Measurements from ENCODE around the gene CPLANE2.

Gene CPLANE2

DNA sequence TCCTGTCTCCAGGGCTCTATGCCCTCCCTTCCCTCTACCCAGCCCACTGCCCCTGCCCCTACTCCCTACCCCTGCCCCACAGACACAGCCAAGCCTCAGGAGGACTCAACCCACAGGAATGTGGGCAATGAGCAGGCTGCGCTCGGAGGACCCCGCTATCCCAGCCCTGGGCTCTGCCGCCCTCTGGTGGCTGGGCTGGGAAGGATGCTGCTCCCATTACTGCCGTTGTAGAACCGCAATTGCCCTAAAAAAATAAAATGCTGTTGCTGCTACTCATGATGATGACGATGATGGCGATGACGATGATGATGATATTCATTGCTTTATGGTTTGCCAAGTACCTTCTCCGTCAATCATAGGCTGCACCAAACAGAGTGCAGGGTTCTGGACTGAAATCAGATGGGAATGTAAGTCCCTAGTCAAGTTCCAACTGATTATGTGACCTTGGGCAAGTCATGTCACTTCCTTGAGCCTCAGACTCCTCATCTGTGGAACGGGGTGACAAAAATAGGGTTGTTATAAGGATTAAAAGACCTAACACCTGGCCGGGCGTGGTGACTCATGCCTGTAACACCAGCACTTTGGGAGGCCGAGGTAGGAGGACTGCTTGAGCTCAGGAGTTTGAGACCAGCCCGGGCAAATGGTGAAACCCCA lies 49.1 kb downstream of the CPLANE2 start (continued):
- TF ChIP-seq, protein P1, sequence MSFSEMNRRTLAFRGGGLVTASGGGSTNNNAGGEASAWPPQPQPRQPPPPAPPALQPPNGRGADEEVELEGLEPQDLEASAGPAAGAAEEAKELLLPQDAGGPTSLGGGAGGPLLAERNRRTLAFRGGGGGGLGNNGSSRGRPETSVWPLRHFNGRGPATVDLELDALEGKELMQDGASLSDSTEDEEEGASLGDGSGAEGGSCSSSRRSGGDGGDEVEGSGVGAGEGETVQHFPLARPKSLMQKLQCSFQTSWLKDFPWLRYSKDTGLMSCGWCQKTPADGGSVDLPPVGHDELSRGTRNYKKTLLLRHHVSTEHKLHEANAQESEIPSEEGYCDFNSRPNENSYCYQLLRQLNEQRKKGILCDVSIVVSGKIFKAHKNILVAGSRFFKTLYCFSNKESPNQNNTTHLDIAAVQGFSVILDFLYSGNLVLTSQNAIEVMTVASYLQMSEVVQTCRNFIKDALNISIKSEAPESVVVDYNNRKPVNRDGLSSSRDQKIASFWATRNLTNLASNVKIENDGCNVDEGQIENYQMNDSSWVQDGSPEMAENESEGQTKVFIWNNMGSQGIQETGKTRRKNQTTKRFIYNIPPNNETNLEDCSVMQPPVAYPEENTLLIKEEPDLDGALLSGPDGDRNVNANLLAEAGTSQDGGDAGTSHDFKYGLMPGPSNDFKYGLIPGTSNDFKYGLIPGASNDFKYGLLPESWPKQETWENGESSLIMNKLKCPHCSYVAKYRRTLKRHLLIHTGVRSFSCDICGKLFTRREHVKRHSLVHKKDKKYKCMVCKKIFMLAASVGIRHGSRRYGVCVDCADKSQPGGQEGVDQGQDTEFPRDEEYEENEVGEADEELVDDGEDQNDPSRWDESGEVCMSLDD (tag by site-specific recombination; IDR thresholded peaks at IDR 0.05) = peak; percentile 47; the same call in 1 of the 2 replicates
- no peak for TF ChIP-seq ZNF76 (tag by site-specific recombination; IDR thresholded peaks at IDR 0.05; ENCODE audit: borderline replicate concordance, low read depth)
- TF ChIP-seq ZNF211 (tag by site-specific recombination; IDR thresholded peaks at IDR 0.05; ENCODE audit: low read depth) = no peak
- no peak for TF ChIP-seq TRIM28 (IDR thresholded peaks at IDR 0.05; ENCODE audit: borderline replicate concordance, low read length)
- TF ChIP-seq ZNF274 (IDR thresholded peaks at IDR 0.05; ENCODE audit: low read length) = no peak
- TF ChIP-seq ZNF274 (tag by site-specific recombination; IDR thresholded peaks at IDR 0.05; ENCODE audit: borderline replicate concordance) = no peak
- TF ChIP-seq HOXA7 (CRISPR knock-in tag; IDR thresholded peaks at IDR 0.05; ENCODE audit: borderline replicate concordance) = no peak
- TF ChIP-seq, protein P2, sequence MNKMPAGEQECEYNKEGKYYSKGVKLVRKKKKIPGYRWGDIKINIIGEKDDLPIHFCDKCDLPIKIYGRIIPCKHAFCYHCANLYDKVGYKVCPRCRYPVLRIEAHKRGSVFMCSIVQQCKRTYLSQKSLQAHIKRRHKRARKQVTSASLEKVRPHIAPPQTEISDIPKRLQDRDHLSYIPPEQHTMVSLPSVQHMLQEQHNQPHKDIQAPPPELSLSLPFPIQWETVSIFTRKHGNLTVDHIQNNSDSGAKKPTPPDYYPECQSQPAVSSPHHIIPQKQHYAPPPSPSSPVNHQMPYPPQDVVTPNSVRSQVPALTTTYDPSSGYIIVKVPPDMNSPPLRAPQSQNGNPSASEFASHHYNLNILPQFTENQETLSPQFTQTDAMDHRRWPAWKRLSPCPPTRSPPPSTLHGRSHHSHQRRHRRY (tag by site-specific recombination; IDR thresholded peaks at IDR 0.05) = no peak
- peak; percentile 75 for TF ChIP-seq ZBTB21 (tag by site-specific recombination; IDR thresholded peaks at IDR 0.05)
- no peak for TF ChIP-seq BCL11A (tag by site-specific recombination; IDR thresholded peaks at IDR 0.05; ENCODE audit: low read depth)
- peak; percentile 21; the same call in 1 of the 2 replicates for TF ChIP-seq GLIS1 (tag by site-specific recombination; IDR thresholded peaks at IDR 0.05)
- TF ChIP-seq ZNF121 (tag by site-specific recombination; IDR thresholded peaks at IDR 0.05) = no peak
- TF ChIP-seq ZNF555 (tag by site-specific recombination; conservative IDR thresholded peaks at IDR 0.05) = no peak
- TF ChIP-seq, protein P3, sequence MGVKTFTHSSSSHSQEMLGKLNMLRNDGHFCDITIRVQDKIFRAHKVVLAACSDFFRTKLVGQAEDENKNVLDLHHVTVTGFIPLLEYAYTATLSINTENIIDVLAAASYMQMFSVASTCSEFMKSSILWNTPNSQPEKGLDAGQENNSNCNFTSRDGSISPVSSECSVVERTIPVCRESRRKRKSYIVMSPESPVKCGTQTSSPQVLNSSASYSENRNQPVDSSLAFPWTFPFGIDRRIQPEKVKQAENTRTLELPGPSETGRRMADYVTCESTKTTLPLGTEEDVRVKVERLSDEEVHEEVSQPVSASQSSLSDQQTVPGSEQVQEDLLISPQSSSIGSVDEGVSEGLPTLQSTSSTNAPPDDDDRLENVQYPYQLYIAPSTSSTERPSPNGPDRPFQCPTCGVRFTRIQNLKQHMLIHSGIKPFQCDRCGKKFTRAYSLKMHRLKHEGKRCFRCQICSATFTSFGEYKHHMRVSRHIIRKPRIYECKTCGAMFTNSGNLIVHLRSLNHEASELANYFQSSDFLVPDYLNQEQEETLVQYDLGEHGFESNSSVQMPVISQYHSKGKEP (tag by site-specific recombination; IDR thresholded peaks at IDR 0.05) = no peak
- TF ChIP-seq HOXC10 (CRISPR knock-in tag; IDR thresholded peaks at IDR 0.05) = no peak
- no peak for TF ChIP-seq TCF7L2 (IDR thresholded peaks at IDR 0.05; ENCODE audit: borderline replicate concordance, low read depth, low read length)
- TF ChIP-seq, protein P4, sequence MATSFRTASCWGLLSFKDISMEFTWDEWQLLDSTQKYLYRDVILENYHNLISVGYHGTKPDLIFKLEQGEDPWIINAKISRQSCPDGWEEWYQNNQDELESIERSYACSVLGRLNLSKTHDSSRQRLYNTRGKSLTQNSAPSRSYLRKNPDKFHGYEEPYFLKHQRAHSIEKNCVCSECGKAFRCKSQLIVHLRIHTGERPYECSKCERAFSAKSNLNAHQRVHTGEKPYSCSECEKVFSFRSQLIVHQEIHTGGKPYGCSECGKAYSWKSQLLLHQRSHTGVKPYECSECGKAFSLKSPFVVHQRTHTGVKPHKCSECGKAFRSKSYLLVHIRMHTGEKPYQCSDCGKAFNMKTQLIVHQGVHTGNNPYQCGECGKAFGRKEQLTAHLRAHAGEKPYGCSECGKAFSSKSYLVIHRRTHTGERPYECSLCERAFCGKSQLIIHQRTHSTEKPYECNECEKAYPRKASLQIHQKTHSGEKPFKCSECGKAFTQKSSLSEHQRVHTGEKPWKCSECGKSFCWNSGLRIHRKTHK (tag by site-specific recombination; IDR thresholded peaks at IDR 0.05) = no peak
- TF ChIP-seq ZNF501 (tag by site-specific recombination; IDR thresholded peaks at IDR 0.05) = peak; percentile 43; the same call in 1 of the 2 replicates
- TF ChIP-seq GLIS2 (tag by site-specific recombination; IDR thresholded peaks at IDR 0.05) = no peak
- TF ChIP-seq, protein P5, sequence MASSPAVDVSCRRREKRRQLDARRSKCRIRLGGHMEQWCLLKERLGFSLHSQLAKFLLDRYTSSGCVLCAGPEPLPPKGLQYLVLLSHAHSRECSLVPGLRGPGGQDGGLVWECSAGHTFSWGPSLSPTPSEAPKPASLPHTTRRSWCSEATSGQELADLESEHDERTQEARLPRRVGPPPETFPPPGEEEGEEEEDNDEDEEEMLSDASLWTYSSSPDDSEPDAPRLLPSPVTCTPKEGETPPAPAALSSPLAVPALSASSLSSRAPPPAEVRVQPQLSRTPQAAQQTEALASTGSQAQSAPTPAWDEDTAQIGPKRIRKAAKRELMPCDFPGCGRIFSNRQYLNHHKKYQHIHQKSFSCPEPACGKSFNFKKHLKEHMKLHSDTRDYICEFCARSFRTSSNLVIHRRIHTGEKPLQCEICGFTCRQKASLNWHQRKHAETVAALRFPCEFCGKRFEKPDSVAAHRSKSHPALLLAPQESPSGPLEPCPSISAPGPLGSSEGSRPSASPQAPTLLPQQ (tag by site-specific recombination; IDR thresholded peaks at IDR 0.05) = peak; percentile 31; the same call in 1 of the 2 replicates
- peak; percentile 51 for TF ChIP-seq ZEB2 (tag by site-specific recombination; IDR thresholded peaks at IDR 0.05)
- no peak for TF ChIP-seq ZNF660 (tag by site-specific recombination; IDR thresholded peaks at IDR 0.05)
- TF ChIP-seq, protein P6, sequence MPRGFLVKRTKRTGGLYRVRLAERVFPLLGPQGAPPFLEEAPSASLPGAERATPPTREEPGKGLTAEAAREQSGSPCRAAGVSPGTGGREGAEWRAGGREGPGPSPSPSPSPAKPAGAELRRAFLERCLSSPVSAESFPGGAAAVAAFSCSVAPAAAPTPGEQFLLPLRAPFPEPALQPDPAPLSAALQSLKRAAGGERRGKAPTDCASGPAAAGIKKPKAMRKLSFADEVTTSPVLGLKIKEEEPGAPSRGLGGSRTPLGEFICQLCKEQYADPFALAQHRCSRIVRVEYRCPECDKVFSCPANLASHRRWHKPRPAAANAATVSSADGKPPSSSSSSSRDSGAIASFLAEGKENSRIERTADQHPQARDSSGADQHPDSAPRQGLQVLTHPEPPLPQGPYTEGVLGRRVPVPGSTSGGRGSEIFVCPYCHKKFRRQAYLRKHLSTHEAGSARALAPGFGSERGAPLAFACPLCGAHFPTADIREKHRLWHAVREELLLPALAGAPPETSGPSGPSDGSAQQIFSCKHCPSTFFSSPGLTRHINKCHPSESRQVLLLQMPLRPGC (tag by site-specific recombination; IDR thresholded peaks at IDR 0.05) = peak; percentile 61; the same call in 1 of the 2 replicates
- no peak for TF ChIP-seq ZNF366 (tag by site-specific recombination; conservative IDR thresholded peaks at IDR 0.05)
- TF ChIP-seq ZSCAN23 (tag by site-specific recombination; IDR thresholded peaks at IDR 0.05) = no peak
- TF ChIP-seq ZNF138 (tag by site-specific recombination; IDR thresholded peaks at IDR 0.05; ENCODE audit: borderline replicate concordance) = no peak
